OCI-LY3 (cell line): ENCODE results near the gene F10.

Experiments used
- H2AFZ ChIP-seq: fragments of 200-600, 300-600 bp; shearing (Covaris generic); 2 replicates; pipeline ENCODE4 v1.6.0; 2014; ENCODE audit warnings: antibody characterized with exemption, low read depth, low read length
- H3K27ac ChIP-seq: fragments of 200-600, 300-600 bp; sonication (generic); 2 replicates; pipeline ENCODE4 v1.5.1; 2014; ENCODE audit warnings: mild to moderate bottlenecking, low read length, moderate library complexity, mixed read lengths
- H3K27me3 ChIP-seq: fragments of 200-600, 300-600 bp; sonication (generic); 2 replicates; pipeline ENCODE4 v1.6.1; 2014; ENCODE audit warnings: low read depth, low read length, mixed read lengths
- H3K36me3 ChIP-seq: fragments of 200-600, 300-600 bp; sonication (generic); replicated peaks from 2 replicates; pipeline ENCODE3; 2014; ENCODE audit warnings: low read depth, low read length, mixed read lengths
- H3K4me1 ChIP-seq: fragments of 300-600, 200-600 bp; sonication (generic); 2 replicates; pipeline ENCODE4 v1.6.1; 2014; ENCODE audit warnings: low read length, mixed read lengths
- H3K4me2 ChIP-seq: fragments of 200-600, 300-600 bp; sonication (generic); 2 replicates; pipeline ENCODE4 v1.6.1; 2014; ENCODE audit warnings: low read length, mixed read lengths
- H3K4me3 ChIP-seq: fragments of 300-600, 200-600 bp; sonication (generic); 2 replicates; pipeline ENCODE4 v1.5.1; 2014; ENCODE audit warnings: antibody characterized with exemption, mild to moderate bottlenecking, low read length, moderate library complexity
- H3K79me2 ChIP-seq: fragments of 300-600, 200-600 bp; shearing (Covaris generic); 2 replicates; pipeline ENCODE4 v1.6.1; 2014; ENCODE audit warnings: mild to moderate bottlenecking, low read length, mixed read lengths
- H3K9ac ChIP-seq: fragments of 300-600, 200-600 bp; shearing (Covaris generic); 2 replicates; pipeline ENCODE4 v1.6.0; 2014; ENCODE audit warnings: mild to moderate bottlenecking, low read length, moderate library complexity
- H3K9me3 ChIP-seq: fragments of 200-600, 300-600 bp; shearing (Covaris generic); 2 replicates; pipeline ENCODE4 v1.6.1; 2014; ENCODE audit warnings: low read length, mixed read lengths; ENCODE audit not compliant: insufficient read depth
- H4K20me1 ChIP-seq: fragments of 200-600, 300-600 bp; sonication (generic); 2 replicates; pipeline ENCODE4 v1.6.1; 2016; ENCODE audit warnings: low read length, mixed read lengths; ENCODE audit not compliant: insufficient read depth
- CTCF ChIP-seq: fragments of 200-600, 300-600 bp; sonication (generic); IDR thresholded peaks from 2 replicates; pipeline ENCODE4 v1.5.1; 2014; ENCODE audit warnings: antibody characterized with exemption, low read length, low read depth
- EZH2phosphoT487 ChIP-seq: fragments of 200-600 bp; shearing (Covaris generic); IDR thresholded peaks from 2 replicates; pipeline ENCODE4 v1.6.1; 2018; ENCODE audit warnings: antibody characterized with exemption, mixed run types, low read depth

F10 gene

GRCh38 chr13:113117335-113117872 lies 5.2 kb upstream of the F10 start:
- H3K79me2 ChIP-seq: no peaks in the 10 kb centered on the region
- H3K4me1 ChIP-seq: no peaks in the 10 kb centered on the region
- no peaks in the 10 kb centered on the region for H3K36me3 ChIP-seq
- H3K4me3 ChIP-seq: no peak overlapping the region
- no peak overlapping the region for H3K4me2 ChIP-seq
- no peaks in the 10 kb centered on the region for H4K20me1 ChIP-seq
- TF ChIP-seq CTCF (no peak), EZH2phosphoT487 (no peak)
- no peaks in the 10 kb centered on the region for H3K9me3 ChIP-seq
- H3K27me3 ChIP-seq: 0 out of 2 replicates have a peak, but pooled peaks cover 4% of the 10 kb centered on the region
- no peak overlapping the region for H3K9ac ChIP-seq
- no peak overlapping the region for H2AFZ ChIP-seq
- H3K27ac ChIP-seq: no peak overlapping the region

- Histone ChIP-seq H3K4me2 (no peak overlapping the region), H3K79me2 (no peaks in the 10 kb centered on the region), H3K9me3 (no peaks in the 10 kb centered on the region), H3K9ac (no peak overlapping the region), H3K27me3 (0 out of 2 replicates have a peak, but pooled peaks cover 4% of the 10 kb centered on the region), H3K4me1 (no peaks in the 10 kb centered on the region), H3K4me3 (no peak overlapping the region), H3K36me3 (no peaks in the 10 kb centered on the region), H2AFZ (no peak overlapping the region), H4K20me1 (no peaks in the 10 kb centered on the region), H3K27ac (no peak overlapping the region)
- TF ChIP-seq CTCF (no peak), EZH2phosphoT487 (no peak)
These were observed 4.7 kb upstream of the F10 start for GRCh38 chr13:113117911-113118260.

DNA sequence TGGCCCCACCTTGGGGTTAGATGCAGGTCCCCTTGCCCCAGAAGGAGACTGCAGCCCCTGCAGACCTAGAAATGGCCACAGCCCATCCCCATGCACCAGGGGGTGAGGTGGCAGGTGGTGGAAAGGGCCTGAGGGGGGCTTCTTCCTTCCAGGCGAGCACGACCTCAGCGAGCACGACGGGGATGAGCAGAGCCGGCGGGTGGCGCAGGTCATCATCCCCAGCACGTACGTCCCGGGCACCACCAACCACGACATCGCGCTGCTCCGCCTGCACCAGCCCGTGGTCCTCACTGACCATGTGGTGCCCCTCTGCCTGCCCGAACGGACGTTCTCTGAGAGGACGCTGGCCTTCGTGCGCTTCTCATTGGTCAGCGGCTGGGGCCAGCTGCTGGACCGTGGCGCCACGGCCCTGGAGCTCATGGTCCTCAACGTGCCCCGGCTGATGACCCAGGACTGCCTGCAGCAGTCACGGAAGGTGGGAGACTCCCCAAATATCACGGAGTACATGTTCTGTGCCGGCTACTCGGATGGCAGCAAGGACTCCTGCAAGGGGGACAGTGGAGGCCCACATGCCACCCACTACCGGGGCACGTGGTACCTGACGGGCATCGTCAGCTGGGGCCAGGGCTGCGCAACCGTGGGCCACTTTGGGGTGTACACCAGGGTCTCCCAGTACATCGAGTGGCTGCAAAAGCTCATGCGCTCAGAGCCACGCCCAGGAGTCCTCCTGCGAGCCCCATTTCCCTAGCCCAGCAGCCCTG lies 4.2 kb upstream of the F10 start:
- H3K27me3 ChIP-seq: 0 out of 2 replicates have a peak, but pooled peaks cover 4% of the 10 kb centered on the region
- H3K79me2 ChIP-seq: no peaks in the 10 kb centered on the region
- no peak overlapping the region for H3K4me2 ChIP-seq
- no peaks in the 10 kb centered on the region for H3K4me1 ChIP-seq
- no peak overlapping the region for H3K27ac ChIP-seq
- no peaks in the 10 kb centered on the region for H3K36me3 ChIP-seq
- H3K4me3 ChIP-seq: no peak overlapping the region
- H3K9me3 ChIP-seq: no peaks in the 10 kb centered on the region
- no peaks in the 10 kb centered on the region for H4K20me1 ChIP-seq
- no peak for TF ChIP-seq CTCF
- no peak for TF ChIP-seq EZH2phosphoT487
- no peak overlapping the region for H3K9ac ChIP-seq
- no peak overlapping the region for H2AFZ ChIP-seq

DNA sequence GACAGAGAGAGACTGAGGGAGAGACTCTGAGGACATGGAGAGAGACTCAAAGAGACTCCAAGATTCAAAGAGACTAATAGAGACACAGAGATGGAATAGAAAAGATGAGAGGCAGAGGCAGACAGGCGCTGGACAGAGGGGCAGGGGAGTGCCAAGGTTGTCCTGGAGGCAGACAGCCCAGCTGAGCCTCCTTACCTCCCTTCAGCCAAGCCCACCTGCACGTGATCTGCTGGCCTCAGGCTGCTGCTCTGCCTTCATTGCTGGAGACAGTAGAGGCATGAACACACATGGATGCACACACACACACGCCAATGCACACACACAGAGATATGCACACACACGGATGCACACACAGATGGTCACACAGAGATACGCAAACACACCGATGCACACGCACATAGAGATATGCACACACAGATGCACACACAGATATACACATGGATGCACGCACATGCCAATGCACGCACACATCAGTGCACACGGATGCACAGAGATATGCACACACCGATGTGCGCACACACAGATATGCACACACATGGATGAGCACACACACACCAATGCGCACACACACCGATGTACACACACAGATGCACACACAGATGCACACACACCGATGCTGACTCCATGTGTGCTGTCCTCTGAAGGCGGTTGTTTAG lies 3.3 kb upstream of the F10 start:
- Histone ChIP-seq H3K4me1 (no peaks in the 10 kb centered on the region), H2AFZ (no peak overlapping the region), H3K27ac (no peak overlapping the region), H4K20me1 (no peaks in the 10 kb centered on the region), H3K36me3 (no peaks in the 10 kb centered on the region), H3K4me2 (no peak overlapping the region), H3K27me3 (no peaks in the 10 kb centered on the region), H3K9ac (no peak overlapping the region), H3K79me2 (no peaks in the 10 kb centered on the region), H3K4me3 (no peak overlapping the region), H3K9me3 (no peaks in the 10 kb centered on the region)
- no peak for TF ChIP-seq EZH2phosphoT487
- no peak for TF ChIP-seq CTCF
